Astrocyte (in vitro differentiated cells and primary cell): ENCODE results near the gene METTL2B.
"Not testable (repeated sequence)": the region's sequence is repeated elsewhere in the genome, so short reads cannot be mapped to it uniquely, and the experiment has no call there.

Source experiments
- CTCF ChIP-seq: IDR thresholded peaks from 2 replicates; pipeline ENCODE4 v1.5.1; 2011; ENCODE audit warnings: low read depth, mild to moderate bottlenecking, inconsistent platforms, low read length, moderate library complexity; ENCODE audit not compliant: insufficient read depth
- EZH2 ChIP-seq: IDR thresholded peaks from 2 replicates; pipeline ENCODE4 v1.6.1; 2012; ENCODE audit warnings: mild to moderate bottlenecking, low read length, inconsistent platforms; ENCODE audit not compliant: insufficient read depth

GRCh38 chr7:128466871-128467270 lies 9.7 kb upstream of the METTL2B start:
- not testable (repeated sequence) for TF ChIP-seq CTCF, EZH2
